Measurements from ENCODE around the gene POMT1.

POMT1 gene

GRCh38 chr9:131500377-131500776 is 2.3 kb upstream of the POMT1 start:
- TF ChIP-seq TCF12 (IDR thresholded peaks at IDR 0.05; ENCODE audit: low read depth) (no peak), YY1 (IDR thresholded peaks at IDR 0.05; ENCODE audit: low read depth) (no peak), EGR1 (IDR thresholded peaks at IDR 0.05) (no peak), MAX (IDR thresholded peaks at IDR 0.05) (no peak)

GRCh38 chr9:131500939-131501541 is 1.7 kb upstream of the POMT1 start:
- TF ChIP-seq FOXM1 (IDR thresholded peaks at IDR 0.05; ENCODE audit: borderline replicate concordance, low read depth) (no peak), RAD21 (IDR thresholded peaks at IDR 0.05; ENCODE audit: low read depth) (no peak), YY1 (IDR thresholded peaks at IDR 0.05; ENCODE audit: low read depth) (no peak), NFIC (IDR thresholded peaks at IDR 0.05) (no peak)

GRCh38 chr9:131503626-131504465 is 1.1 kb downstream of the POMT1 start:
- TF ChIP-seq TEAD4 (IDR thresholded peaks at IDR 0.05) (no peak), ZBTB7A (IDR thresholded peaks at IDR 0.05; ENCODE audit: low read depth) (no peak), EP300 (IDR thresholded peaks at IDR 0.05; ENCODE audit: borderline replicate concordance) (no peak), REST (IDR thresholded peaks at IDR 0.05; ENCODE audit: low read depth) (no peak), YY1 (IDR thresholded peaks at IDR 0.05; ENCODE audit: low read depth) (no peak), TCF12 (IDR thresholded peaks at IDR 0.05; ENCODE audit: low read depth) (no peak), TAF1 (IDR thresholded peaks at IDR 0.05; ENCODE audit: low read depth) (no peak), FOXM1 (IDR thresholded peaks at IDR 0.05; ENCODE audit: borderline replicate concordance, low read depth) (no peak), CREB1 (IDR thresholded peaks at IDR 0.05; ENCODE audit: low read depth) (no peak), MAX (IDR thresholded peaks at IDR 0.05) (no peak), NFIC (IDR thresholded peaks at IDR 0.05) (no peak), CEBPB (IDR thresholded peaks at IDR 0.05) (no peak), USF1 (IDR thresholded peaks at IDR 0.05) (no peak)

GRCh38 chr9:131505012-131505411 is 2.3 kb downstream of the POMT1 start:
- TF ChIP-seq ZBTB7A (IDR thresholded peaks at IDR 0.05; ENCODE audit: low read depth) (no peak), USF1 (IDR thresholded peaks at IDR 0.05) (no peak), TEAD4 (IDR thresholded peaks at IDR 0.05) (no peak), CREB1 (IDR thresholded peaks at IDR 0.05; ENCODE audit: low read depth) (no peak), YY1 (IDR thresholded peaks at IDR 0.05; ENCODE audit: low read depth) (no peak), MAX (IDR thresholded peaks at IDR 0.05) (no peak), TCF12 (IDR thresholded peaks at IDR 0.05; ENCODE audit: low read depth) (no peak), TAF1 (IDR thresholded peaks at IDR 0.05; ENCODE audit: low read depth) (no peak), REST (IDR thresholded peaks at IDR 0.05; ENCODE audit: low read depth) (no peak)

GRCh38 chr9:131511416-131511815 is 8.7 kb downstream of the POMT1 start:
- TF ChIP-seq ZBTB7A (IDR thresholded peaks at IDR 0.05; ENCODE audit: low read depth) (no peak), USF1 (IDR thresholded peaks at IDR 0.05) (no peak), CREB1 (IDR thresholded peaks at IDR 0.05; ENCODE audit: low read depth) (no peak), TAF1 (IDR thresholded peaks at IDR 0.05; ENCODE audit: low read depth) (no peak), RAD21 (IDR thresholded peaks at IDR 0.05; ENCODE audit: low read depth) (no peak), TEAD4 (IDR thresholded peaks at IDR 0.05) (no peak), NFIC (IDR thresholded peaks at IDR 0.05) (no peak), TCF12 (IDR thresholded peaks at IDR 0.05; ENCODE audit: low read depth) (no peak), YY1 (IDR thresholded peaks at IDR 0.05; ENCODE audit: low read depth) (no peak)

Data from Ishikawa (cell line).